HG02852 (cell line): ENCODE measurements around the gene GNAI3.

Source experiments
- ATAC-seq: cut with Tn5 transposase; IDR thresholded peaks from one replicate; pipeline ENCODE4 v1.9.1; 2021; ENCODE audit warnings: mild to moderate bottlenecking, moderate library complexity; ENCODE audit not compliant: unreplicated experiment

Gene GNAI3

GRCh38 chr1:109592916-109593315 is 44.5 kb downstream of the GNAI3 start:
- no peak for ATAC-seq

GRCh38 chr1:109595531-109595930 is 47.1 kb downstream of the GNAI3 start:
- no peak for ATAC-seq

GRCh38 chr1:109598156-109598555 is 49.7 kb downstream of the GNAI3 start:
- ATAC-seq = no peak

GRCh38 chr1:109598655-109599054 is 50.2 kb downstream of the GNAI3 start:
- no peak for ATAC-seq

- no peak for ATAC-seq
Measured at GRCh38 chr1:109603229-109603628, 54.8 kb downstream of the GNAI3 start.

GRCh38 chr1:109605381-109605780 is 57.0 kb downstream of the GNAI3 start:
- ATAC-seq = no peak

- no peak for ATAC-seq
Measured at GRCh38 chr1:109609881-109610280, 61.5 kb downstream of the GNAI3 start.

- ATAC-seq = no peak
Measured at GRCh38 chr1:109610609-109611307, 62.3 kb downstream of the GNAI3 start.

- no peak for ATAC-seq
Measured at GRCh38 chr1:109611308-109611990, 63.0 kb downstream of the GNAI3 start.

GRCh38 chr1:109613361-109614147 is 65.1 kb downstream of the GNAI3 start:
- ATAC-seq = no peak

GRCh38 chr1:109615879-109616278 is 67.5 kb downstream of the GNAI3 start:
- ATAC-seq = no peak

GRCh38 chr1:109616391-109616790 is 68.0 kb downstream of the GNAI3 start:
- ATAC-seq = no peak

GRCh38 chr1:109617291-109617801 is 68.9 kb downstream of the GNAI3 start:
- ATAC-seq = no peak

GRCh38 chr1:109618661-109619575 is 70.5 kb downstream of the GNAI3 start:
- ATAC-seq = no peak

GRCh38 chr1:109619576-109620400 is 71.4 kb downstream of the GNAI3 start, which contains the start of the genes AMPD2 and GNAT2:
Gene AMPD2, plus strand, starts transcription at chr1:109619837. Its CDS starts 1,339 bp downstream, at chr1:109621176.
Gene GNAT2, minus strand, starts transcription at chr1:109619616. Its CDS starts 6,746 bp downstream, at chr1:109612870.
- peak; percentile 55 for ATAC-seq

GRCh38 chr1:109620401-109620791 is 72.0 kb downstream of the GNAI3 start:
- no peak for ATAC-seq

- peak; percentile 75 for ATAC-seq
Measured at GRCh38 chr1:109620841-109621286, 72.4 kb downstream of the GNAI3 start.

- no peak for ATAC-seq
Measured at GRCh38 chr1:109621379-109622136, 73.1 kb downstream of the GNAI3 start.
